DMS53 (cell line): ENCODE data around the gene CACNG7.

Source experiments
- DNase-seq: peaks from one replicate; lab custom pipeline; 2025; lab: John Stamatoyannopoulos, UW

The CACNG7 gene

DNA sequence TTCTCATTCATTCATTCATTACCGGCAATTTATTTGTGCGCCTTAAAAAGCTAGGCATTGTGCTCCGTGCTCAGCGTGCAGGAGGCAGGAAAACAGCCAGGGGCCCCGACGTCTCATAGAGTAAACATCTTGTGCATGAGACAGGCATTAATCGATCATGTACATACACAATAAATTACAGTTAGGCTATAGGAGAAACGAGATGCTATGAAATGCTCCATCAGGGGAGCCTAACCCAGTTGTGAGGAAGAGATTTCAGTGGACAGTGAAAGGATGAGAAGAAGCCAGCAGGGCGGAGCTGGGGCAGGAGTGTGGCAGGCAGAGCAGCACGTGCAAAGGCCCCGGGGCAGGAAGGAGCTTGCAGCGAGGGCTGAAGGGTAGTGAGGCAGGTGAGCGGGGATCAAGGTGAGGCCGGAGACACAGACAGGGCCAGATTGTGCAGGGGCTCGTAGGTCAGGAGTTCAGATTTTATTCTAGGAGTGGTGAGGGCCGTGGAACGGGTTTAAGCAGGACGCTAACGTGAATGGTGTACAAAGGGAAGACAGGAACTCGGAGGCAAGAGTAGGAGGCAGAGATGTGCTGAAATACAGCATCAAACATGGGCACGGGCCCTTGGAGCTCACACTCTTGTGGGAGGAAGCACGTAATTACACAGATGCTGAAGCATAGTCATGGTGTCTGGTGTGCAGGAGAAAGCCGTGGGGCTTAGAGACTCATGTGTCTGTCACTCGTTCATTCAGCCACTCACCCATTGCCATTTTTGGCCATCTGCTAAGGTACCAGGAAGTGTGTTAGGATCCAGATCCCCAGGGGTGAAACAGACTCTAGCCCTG, 74.6 kb downstream of the CACNG7 start:
- no peak for DNase-seq

DNA sequence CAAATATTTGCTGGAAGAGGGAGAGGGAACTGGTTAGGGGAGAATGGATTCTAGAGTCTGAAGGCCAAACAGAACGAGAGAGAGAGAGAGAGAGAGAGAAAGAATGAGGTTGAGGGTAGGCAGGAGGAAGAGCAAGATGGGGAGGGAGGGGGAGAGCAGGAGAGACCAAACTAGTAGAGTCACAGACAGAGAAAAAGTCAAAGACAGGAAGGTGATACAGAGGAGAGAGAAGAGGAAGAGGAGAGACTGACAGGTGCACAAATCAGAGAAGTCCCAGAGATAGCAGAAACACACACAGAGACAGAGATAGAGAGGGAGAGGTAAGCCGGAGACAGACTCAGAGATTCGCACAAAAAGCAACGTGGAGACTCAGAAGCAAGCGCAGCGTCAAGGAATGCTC, 76.8 kb downstream of the CACNG7 start:
- DNase-seq: no peak

DNA sequence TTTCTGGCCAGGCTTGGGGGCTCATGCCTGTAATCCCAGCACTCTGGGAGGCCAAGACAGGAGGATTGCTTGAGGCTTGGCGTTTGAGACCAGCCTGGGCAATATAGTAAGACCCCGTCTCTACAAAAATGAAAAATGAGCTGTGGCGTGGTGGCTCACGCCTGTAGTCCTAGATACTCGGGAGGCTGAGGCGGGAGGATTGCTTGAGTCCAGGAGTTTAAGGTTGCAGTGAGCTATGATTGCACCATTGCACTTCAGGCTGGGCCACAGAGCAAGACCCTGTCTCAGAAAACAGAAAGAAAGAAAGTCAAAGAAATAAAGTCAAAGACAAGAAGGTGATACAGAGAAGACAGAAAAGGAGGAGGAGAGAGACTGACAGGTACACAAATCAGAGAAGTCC, 79.9 kb downstream of the CACNG7 start:
- no peak for DNase-seq

DNA sequence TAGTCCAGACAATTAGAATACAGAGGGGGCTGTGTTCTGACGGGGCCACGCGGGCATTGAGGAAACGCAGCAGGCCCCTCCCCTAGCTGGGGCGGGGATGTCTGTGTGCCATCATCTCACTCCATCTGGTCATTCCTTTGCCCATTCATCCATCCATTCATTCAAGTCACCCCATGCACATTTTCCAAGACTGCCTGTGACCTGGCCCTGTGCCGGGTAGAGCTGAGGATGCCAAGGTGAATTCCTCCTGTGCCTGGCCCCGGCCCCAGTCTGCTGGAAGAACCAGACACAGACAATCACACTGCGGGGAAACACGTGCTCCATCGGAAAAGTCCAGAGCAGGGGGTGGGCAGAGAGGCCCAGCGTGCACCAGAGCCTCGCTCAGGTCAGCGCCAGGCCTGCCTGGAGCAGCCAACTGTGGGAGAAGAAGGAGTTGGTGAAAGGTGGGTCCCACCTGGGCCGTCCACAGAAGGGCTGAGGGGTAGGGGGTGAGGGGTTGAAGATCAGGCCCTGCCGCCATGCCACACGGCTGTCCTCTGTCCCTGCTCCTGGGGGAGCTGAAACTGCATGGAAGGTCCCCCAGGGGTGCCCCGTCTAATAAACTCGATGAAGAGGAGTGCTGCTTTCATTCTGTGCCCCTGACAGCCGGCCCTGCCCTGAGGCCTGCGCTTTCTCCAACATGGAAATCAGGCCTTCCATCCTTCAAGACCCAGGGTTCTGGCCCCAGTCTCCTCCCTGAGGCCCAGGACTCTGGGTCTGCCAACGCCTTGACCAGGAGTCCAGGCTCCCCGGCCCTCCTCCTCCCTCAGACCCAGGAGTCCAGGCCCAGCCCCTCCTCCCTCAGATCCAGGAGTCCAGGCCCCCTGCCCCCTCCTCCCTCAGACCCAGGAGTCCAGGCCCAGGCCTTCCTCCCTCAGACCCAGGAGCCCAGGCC, 80.8 kb downstream of the CACNG7 start:
- DNase-seq: no peak

DNA sequence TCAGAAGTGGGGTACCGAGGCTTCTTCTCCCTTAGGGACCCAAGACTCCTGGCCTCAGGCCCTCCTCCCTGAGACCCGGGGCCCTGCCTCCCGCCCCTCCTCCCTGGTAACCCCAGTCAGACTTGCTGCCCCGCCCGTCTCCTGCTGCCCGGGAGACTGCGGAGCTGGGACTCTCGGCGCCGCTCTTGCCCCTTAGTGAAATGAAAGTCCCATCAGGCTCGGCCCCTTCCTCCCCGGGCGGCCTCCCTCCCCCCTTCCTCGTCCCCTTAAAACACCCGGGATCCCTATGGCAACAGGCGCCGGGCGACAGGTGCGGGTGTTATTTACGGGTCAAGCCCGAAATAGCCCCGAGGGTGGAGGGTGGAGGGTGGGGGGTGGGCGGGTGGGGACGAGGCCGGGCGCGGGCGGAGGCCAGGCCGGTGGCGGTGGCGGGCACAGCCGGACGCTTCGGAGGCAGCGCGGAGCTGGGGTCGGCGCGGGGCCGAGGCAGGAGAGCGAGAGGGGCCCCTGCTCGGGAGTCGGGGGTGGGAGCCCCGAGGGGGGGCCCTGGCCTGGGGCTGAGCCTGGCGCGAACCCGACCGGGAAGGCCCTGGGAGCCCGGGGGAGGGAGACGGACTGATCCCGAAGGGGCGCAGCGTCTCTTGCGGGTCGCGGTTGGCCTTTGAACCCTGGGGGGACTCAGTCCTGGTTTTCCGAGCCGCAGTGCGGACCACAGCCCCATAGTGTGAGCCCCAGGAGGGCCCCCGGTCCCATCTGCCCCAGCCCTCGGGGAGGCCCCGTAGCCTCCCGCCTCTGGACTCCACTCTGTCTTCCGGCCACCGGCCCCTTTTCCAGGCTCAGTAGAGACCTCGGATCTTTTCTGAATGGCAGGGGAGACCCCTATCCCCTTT, 82.4 kb downstream of the CACNG7 start, which contains the start of gene CACNG6:
Gene CACNG6, plus strand, starts transcription at position 414 of the 890 bp plus-strand sequence. CDS start 1,241 bp downstream, outside the sequence.
- no peak for DNase-seq

DNA sequence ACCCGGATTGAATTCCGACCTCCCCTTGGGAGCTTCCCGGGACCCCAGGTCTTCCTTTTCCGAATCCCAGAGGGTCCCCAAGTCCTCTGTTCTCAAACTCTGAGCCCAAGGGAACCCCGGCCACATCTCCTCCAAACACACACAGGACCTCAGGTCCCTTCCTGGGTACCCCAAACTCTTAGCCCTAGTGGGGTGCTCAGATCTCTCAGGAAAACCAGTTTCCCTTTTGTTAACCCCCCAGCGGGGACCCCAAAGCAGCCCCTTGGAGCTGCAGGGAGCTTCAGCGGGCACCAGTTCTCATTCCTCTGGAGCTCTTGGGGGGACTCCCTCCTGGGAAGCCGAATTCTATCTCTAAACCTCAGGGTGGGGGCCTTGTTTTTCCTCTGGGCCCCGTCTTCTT, 83.1 kb downstream of the CACNG7 start:
- DNase-seq: no peak

DNA sequence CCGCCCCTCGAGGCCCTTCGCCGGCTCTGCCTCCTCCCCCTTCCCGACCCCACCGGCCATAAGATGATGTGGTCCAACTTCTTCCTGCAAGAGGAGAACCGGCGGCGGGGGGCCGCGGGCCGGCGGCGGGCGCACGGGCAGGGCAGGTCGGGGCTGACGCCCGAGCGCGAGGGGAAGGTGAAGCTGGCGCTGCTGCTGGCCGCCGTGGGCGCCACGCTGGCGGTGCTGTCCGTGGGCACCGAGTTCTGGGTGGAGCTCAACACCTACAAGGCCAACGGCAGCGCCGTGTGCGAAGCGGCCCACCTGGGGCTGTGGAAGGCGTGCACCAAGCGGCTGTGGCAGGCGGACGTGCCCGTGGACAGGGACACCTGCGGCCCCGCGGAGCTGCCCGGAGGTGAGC, 83.7 kb downstream of the CACNG7 start:
- no peak for DNase-seq

DNA sequence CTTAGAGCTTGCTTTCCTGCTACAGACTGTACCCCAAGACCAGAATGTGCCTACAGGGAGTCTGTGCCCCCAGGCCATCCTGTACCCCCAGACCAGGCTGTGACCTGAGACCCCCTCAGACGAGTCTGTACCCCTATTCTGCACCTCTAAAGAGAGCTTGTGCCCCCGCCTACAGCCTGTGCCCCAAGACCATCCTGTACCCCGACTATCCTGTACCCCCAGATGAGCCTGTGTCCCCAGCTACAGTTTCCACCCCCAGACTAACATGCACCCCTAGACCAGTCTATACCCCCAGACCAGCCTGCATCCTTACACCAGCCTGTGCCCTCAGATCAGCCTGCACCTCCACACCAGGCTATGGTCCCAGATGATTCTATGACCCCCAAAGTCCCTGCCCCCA, 84.4 kb downstream of the CACNG7 start:
- no peak for DNase-seq
